GM12892 (cell line): ENCODE measurements around the gene ZDHHC11B.

ENCODE experiments used
- POLR2A ChIP-seq: IDR thresholded peaks from 2 replicates; pipeline ENCODE4 v1.6.1; 2011; ENCODE audit warnings: low read depth, low read length, control low read depth
- POLR2AphosphoS5 ChIP-seq: IDR thresholded peaks from 2 replicates; pipeline ENCODE4 v1.6.1; 2011; ENCODE audit warnings: low read depth, low read length, control low read depth
- TAF1 ChIP-seq: IDR thresholded peaks from 2 replicates; pipeline ENCODE4 v1.6.1; 2011; ENCODE audit warnings: low read depth, mild to moderate bottlenecking, control low read depth, low read length, borderline replicate concordance

- no peak for TF ChIP-seq POLR2AphosphoS5
- no peak for TF ChIP-seq POLR2A
- TF ChIP-seq TAF1 = no peak
Measured at GRCh38 chr5:751496-751895, 33.0 kb downstream of the ZDHHC11B start.
